ENCODE data around the gene JMJD6.

The JMJD6 gene

GRCh38 chr17:76697702-76698465, 28.5 kb downstream of the JMJD6 start:
- DNase-seq (ENCODE audit: low read depth): no peak

GRCh38 chr17:76696763-76697701, 29.4 kb downstream of the JMJD6 start:
- no peak for DNase-seq (ENCODE audit: low read depth)

GRCh38 chr17:76695059-76695831, 31.2 kb downstream of the JMJD6 start:
- no peak for DNase-seq (ENCODE audit: low read depth)

GRCh38 chr17:76691379-76692191, 34.8 kb downstream of the JMJD6 start:
- DNase-seq (ENCODE audit: low read depth): no peak

GRCh38 chr17:76690596-76691280, 35.7 kb downstream of the JMJD6 start:
- no peak for DNase-seq (ENCODE audit: low read depth)

GRCh38 chr17:76689859-76690258, 36.5 kb downstream of the JMJD6 start:
- DNase-seq (ENCODE audit: low read depth): no peak

- DNase-seq (ENCODE audit: low read depth): no peak
Observed at GRCh38 chr17:76688165-76688622, 38.2 kb downstream of the JMJD6 start.

GRCh38 chr17:76687298-76688164, 38.9 kb downstream of the JMJD6 start:
- DNase-seq (ENCODE audit: low read depth): no peak

GRCh38 chr17:76686538-76687297, 39.7 kb downstream of the JMJD6 start:
- no peak for DNase-seq (ENCODE audit: low read depth)

- DNase-seq (ENCODE audit: low read depth): no peak
Observed at GRCh38 chr17:76685846-76686245, 40.6 kb downstream of the JMJD6 start.

GRCh38 chr17:76685366-76685765, 41.0 kb downstream of the JMJD6 start:
- no peak for DNase-seq (ENCODE audit: low read depth)

GRCh38 chr17:76684756-76685155, 41.6 kb downstream of the JMJD6 start:
- no peak for DNase-seq (ENCODE audit: low read depth)

GRCh38 chr17:76683921-76684745, 42.3 kb downstream of the JMJD6 start:
- DNase-seq (ENCODE audit: low read depth): no peak

- no peak for DNase-seq (ENCODE audit: low read depth)
Observed at GRCh38 chr17:76683011-76683755, 43.2 kb downstream of the JMJD6 start.

GRCh38 chr17:76682296-76682695, 44.1 kb downstream of the JMJD6 start:
- DNase-seq (ENCODE audit: low read depth): no peak

GRCh38 chr17:76681222-76682137, 44.9 kb downstream of the JMJD6 start:
- peak; percentile 60 for DNase-seq (ENCODE audit: low read depth)
